Tibial nerve (tissue), 4 donors: ENCODE results near the gene B3GALT4. TPM values are rescaled to one million over a fixed set of nuclear protein-coding genes. Genes with fewer than 3 reads are reported as not detected.
"Not testable (repeated sequence)": the region's sequence is repeated elsewhere in the genome, so short reads cannot be mapped to it uniquely, and the experiment has no call there.

Experiments
- DNase-seq, 2 donors: peaks; one replicate each; pipeline ENCODE4 v3.0.0-alpha.2; 2019; ENCODE audit warnings: low spot score in 2 of 2
- H3K27ac ChIP-seq, 4 donors: fragments of 200-600 bp; sonication (generic) in 3 of 4; one replicate each; pipeline ENCODE4 v1.5.1; 2017 to 2019; ENCODE audit warnings: mild to moderate bottlenecking in 1 of 4
- H3K27me3 ChIP-seq, 2 donors: fragments of 200-600 bp; sonication (generic) in 1 of 2; one replicate each; pipeline versions ENCODE4 v1.5.1 to v1.6.0; 2017 to 2019
- H3K36me3 ChIP-seq, 3 donors: fragments of 200-600 bp; sonication (generic); one replicate each; pipeline ENCODE4 v1.5.1; 2018 to 2019
- H3K4me1 ChIP-seq, 4 donors: fragments of 200-600 bp; sonication (generic) in 3 of 4; one replicate each; pipeline ENCODE4 v1.5.1; 2017 to 2019
- H3K4me3 ChIP-seq, 4 donors: fragments of 200-600 bp; sonication (generic) in 3 of 4; one replicate each; pipeline ENCODE4 v1.5.1; 2017 to 2019; ENCODE audit warnings: mild to moderate bottlenecking in 1 of 4, moderate library complexity in 1 of 4
- H3K9me3 ChIP-seq, 4 donors: fragments of 200-600 bp; sonication (generic) in 3 of 4; one replicate each; pipeline ENCODE4 v1.5.1; 2017 to 2019
- EP300 ChIP-seq, 2 donors: sonication (generic); formaldehyde crosslinking; IDR thresholded peaks; one replicate each; pipeline ENCODE4 v1.6.1; 2017; ENCODE audit warnings: antibody characterized with exemption in 2 of 2, mild to moderate bottlenecking in 1 of 2
- POLR2A ChIP-seq, 2 donors: fragments of 450-650 bp; IDR thresholded peaks; one replicate each; pipeline ENCODE4 v1.6.1; 2017; ENCODE audit warnings: antibody characterized with exemption in 2 of 2, mild to moderate bottlenecking in 2 of 2, moderate library complexity in 2 of 2
- WGBS, 2 donors: methylation state at CpG; one replicate each; pipeline ENCODE4 v1.1.5; 2018; 5-methylcytosine and 5-hydroxymethylcytosine counted together
- total RNA-seq, 4 donors: library from RNA; depleted of rRNA; stranded (reverse); fragments of >200 nt; gene quantifications; one replicate each; pipeline ENCODE4 v1.1.0, GENCODE V29; 2016
- TF ChIP-seq, protein P1 (sequence below), 5 experiments: fragments of 200-600 bp in 3 of 5; fragments of 450-650 bp in 2 of 5; sonication (generic) in 3 of 5; IDR thresholded peaks; one replicate each; pipeline ENCODE4 v1.5.1; 2016 to 2019; ENCODE audit warnings: antibody characterized with exemption in 5 of 5, mild to moderate bottlenecking in 3 of 5, moderate library complexity in 2 of 5

Gene B3GALT4
- total RNA-seq, 4 donors from 2014 or later, result 7.5 to 30.4 (median 17.7) TPM

DNA sequence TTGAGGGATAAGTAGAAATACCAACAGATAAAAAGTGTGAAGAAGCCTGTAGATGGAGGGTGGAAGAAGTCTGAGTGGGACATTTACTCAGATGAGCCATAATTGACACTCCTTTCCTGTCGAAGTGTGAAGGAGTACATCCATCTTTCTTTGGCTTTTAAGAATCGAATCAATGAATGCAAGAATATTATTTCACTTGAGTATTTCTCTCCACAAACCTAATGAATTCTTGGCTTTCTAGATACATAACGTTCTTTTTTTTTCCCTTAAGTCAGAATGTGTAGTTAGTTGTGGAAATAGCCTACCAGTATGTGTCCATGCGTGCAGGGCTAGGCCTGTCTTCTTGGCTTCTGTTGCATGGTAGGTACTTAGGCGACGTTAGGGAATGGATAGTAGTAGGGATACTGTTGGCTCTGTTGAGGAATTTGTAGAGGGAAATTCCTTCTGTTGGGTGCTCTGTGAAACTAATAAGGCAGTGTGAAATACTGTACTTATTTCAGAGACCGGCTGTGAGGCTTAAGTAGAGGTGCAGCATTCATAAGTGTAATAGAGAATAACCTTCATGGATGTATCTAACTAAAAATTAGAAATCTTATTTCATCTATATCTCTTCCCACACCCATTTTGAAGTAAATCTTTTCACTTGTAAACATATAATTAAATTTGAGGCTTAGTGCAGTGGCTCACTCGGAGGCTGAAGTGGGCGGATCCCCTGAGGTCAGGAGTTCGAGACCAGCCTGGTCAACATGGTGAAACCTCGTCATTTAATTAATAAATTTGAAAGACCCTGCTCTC is 3.6 kb upstream of the B3GALT4 start:
- peaks cover 3 to 78% (median 56%) of the 10 kb centered on the region in 4 donors for H3K4me1 ChIP-seq
- H3K27ac ChIP-seq, result peak overlapping the region in 3 of 4 donors; percentile 86 to 96 (median 93)
- DNase-seq, result no peak
- no peaks in the 10 kb centered on the region for H3K27me3 ChIP-seq
- TF ChIP-seq, protein P1, sequence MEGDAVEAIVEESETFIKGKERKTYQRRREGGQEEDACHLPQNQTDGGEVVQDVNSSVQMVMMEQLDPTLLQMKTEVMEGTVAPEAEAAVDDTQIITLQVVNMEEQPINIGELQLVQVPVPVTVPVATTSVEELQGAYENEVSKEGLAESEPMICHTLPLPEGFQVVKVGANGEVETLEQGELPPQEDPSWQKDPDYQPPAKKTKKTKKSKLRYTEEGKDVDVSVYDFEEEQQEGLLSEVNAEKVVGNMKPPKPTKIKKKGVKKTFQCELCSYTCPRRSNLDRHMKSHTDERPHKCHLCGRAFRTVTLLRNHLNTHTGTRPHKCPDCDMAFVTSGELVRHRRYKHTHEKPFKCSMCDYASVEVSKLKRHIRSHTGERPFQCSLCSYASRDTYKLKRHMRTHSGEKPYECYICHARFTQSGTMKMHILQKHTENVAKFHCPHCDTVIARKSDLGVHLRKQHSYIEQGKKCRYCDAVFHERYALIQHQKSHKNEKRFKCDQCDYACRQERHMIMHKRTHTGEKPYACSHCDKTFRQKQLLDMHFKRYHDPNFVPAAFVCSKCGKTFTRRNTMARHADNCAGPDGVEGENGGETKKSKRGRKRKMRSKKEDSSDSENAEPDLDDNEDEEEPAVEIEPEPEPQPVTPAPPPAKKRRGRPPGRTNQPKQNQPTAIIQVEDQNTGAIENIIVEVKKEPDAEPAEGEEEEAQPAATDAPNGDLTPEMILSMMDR (IDR thresholded peaks at IDR 0.05), result no peak
- TF ChIP-seq EP300 (IDR thresholded peaks at IDR 0.05) (no peak), POLR2A (IDR thresholded peaks at IDR 0.05) (no peak)
- peak overlapping the region in 3 of 4 donors; percentile 80 to 94 (median 82) for H3K4me3 ChIP-seq
- WGBS, 2 donors, result 61% methylated on average over 11 of the region's 11 CpGs
- H3K9me3 ChIP-seq, result no peaks in the 10 kb centered on the region
- H3K36me3 ChIP-seq, result peaks cover 0 to 54% (median 16%) of the 10 kb centered on the region in 3 donors

DNA sequence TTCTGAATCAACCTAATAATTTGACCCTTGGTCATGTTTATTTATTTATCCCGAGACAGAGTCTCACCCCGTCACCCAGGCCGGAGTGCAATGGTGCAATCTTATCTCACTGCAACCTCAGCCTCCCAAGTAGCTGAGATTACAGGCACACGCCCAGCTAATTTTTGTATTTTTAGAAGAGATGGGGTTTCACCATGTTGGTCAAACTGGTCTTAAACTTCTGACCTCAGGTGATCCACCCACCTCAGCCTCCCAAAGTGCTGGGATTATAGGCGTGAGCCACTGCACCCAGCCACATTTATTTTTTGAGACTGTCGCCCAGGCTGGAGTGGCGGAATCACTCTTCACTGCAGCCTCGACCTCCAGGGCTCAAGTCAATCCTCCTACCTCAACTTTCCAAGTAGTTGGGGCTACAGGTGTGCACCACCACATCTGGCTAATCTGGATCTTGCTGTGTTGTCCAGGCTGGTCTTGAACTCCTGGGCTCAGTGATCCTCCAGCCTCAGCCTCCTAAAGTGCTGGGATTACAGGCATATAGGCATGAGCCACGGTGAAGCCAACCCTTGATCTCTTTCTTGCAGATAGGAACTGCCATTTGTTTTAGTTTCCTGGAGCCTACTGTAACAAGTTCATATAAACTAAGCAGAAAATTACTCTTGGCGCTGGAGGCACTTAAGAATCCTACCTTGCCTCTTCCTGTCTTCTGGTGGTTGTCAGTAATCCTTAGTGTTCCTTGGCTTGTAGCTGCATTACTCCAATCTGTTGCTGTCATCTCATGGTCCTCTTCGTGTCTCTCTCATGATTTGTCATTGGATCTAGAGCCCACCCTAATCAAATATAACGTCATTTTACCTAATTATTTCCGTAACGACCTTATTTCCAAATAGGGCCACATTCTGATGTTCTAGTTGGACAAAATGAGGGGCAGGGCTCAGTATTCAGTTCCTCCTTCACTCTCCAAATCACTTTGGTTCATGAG is 2.7 kb upstream of the B3GALT4 start:
- Histone ChIP-seq H3K4me1 (peaks cover 3 to 80% (median 57%) of the 10 kb centered on the region in 4 donors), H3K4me3 (no peak overlapping the region), H3K27me3 (no peaks in the 10 kb centered on the region), H3K9me3 (no peaks in the 10 kb centered on the region), H3K27ac (no peak overlapping the region), H3K36me3 (peaks cover 0 to 54% (median 16%) of the 10 kb centered on the region in 3 donors)
- no peak for DNase-seq
- TF ChIP-seq, protein P1 (IDR thresholded peaks at IDR 0.05), result no peak
- TF ChIP-seq POLR2A (IDR thresholded peaks at IDR 0.05), result no peak
- TF ChIP-seq EP300 (IDR thresholded peaks at IDR 0.05), result no peak
- WGBS, 2 donors, result 70 to 71% methylated on average over 14 of the region's 14 CpGs

DNA sequence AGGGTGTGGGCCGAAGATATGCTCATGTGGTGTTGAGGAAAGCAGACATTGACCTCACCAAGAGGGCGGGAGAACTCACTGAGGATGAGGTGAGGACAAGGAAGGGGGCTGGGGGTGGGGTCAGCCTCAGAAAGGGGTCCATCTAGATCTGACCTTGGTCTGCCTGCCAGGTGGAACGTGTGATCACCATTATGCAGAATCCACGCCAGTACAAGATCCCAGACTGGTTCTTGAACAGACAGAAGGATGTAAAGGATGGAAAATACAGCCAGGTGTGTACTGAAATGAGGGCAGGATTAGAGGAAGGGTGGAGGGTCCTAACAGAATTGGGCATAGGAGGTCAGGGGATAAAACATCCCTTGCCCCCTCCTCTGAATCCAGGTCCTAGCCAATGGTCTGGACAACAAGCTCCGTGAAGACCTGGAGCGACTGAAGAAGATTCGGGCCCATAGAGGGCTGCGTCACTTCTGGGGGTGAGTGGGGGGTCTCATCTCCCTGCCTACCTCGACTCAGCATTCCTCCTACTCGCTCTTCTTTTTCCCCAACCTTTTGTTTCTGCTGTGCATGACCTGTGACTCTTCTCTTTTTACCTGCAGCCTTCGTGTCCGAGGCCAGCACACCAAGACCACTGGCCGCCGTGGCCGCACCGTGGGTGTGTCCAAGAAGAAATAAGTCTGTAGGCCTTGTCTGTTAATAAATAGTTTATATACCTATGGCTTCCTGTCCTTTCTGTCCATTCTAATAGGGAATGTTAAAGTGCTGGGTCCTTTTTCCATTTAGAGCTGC is 935 bp upstream of the B3GALT4 start:
- not testable (repeated sequence) for DNase-seq, H3K27me3 ChIP-seq, H3K9me3 ChIP-seq
- H3K27ac ChIP-seq, result peak overlapping the region in 3 of 4 donors; percentile 85 to 95 (median 89)
- peak overlapping the region in 3 of 4 donors; percentile 65 to 95 (median 70) for H3K4me3 ChIP-seq
- WGBS, 2 donors, result 73 to 74% methylated on average over 16 of the region's 16 CpGs
- peaks cover 0 to 60% (median 25%) of the 10 kb centered on the region in 3 donors for H3K36me3 ChIP-seq
- H3K4me1 ChIP-seq, result peaks cover 3 to 69% (median 54%) of the 10 kb centered on the region in 4 donors

DNA sequence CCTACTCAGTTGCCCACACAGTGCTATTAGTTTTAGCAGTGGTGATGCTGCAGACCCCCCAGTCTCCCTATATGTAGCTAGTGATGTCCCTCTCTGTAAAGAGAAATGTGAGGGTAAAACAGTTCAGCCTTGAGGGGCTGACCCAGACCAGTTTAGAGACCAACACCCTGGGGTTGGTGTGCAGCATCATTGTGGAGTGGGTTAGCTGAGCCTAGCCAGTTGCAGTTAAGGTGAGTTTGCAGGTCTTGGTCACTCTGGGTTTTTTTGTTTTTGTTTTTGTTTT is 401 bp upstream of the B3GALT4 start:
- H3K4me3 ChIP-seq, result peak overlapping the region; percentile 39 to 95 (median 68)
- TF ChIP-seq EP300 (IDR thresholded peaks at IDR 0.05), result no peak
- TF ChIP-seq POLR2A (IDR thresholded peaks at IDR 0.05), result no peak
- H3K27ac ChIP-seq, result peak overlapping the region in 3 of 4 donors; percentile 85 to 95 (median 89)
- no peak for DNase-seq
- no peaks in the 10 kb centered on the region for H3K27me3 ChIP-seq
- H3K36me3 ChIP-seq, result peaks cover 0 to 66% (median 25%) of the 10 kb centered on the region in 3 donors
- H3K4me1 ChIP-seq, result peaks cover 3 to 67% (median 53%) of the 10 kb centered on the region in 4 donors
- H3K9me3 ChIP-seq, result no peaks in the 10 kb centered on the region

DNA sequence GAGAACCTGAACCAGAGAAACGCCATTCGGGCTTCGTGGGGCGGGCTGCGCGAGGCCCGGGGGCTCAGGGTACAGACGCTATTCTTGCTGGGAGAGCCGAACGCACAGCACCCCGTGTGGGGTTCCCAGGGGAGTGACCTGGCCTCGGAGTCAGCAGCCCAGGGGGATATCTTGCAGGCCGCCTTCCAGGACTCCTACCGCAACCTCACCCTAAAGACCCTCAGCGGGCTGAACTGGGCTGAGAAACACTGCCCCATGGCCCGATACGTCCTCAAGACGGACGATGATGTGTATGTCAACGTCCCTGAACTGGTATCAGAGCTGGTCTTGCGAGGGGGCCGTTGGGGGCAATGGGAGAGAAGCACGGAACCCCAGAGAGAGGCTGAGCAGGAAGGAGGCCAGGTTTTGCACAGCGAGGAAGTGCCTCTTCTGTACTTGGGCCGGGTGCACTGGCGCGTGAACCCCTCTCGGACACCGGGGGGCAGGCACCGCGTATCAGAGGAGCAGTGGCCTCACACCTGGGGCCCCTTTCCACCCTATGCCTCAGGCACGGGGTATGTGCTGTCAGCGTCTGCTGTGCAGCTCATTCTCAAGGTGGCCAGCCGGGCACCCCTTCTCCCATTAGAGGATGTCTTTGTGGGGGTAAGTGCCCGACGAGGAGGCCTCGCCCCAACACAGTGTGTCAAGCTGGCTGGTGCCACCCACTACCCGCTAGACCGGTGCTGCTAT is 904 bp downstream of the B3GALT4 start:
- TF ChIP-seq, protein P1 (IDR thresholded peaks at IDR 0.05), result no peak
- TF ChIP-seq POLR2A (IDR thresholded peaks at IDR 0.05) (no peak), EP300 (IDR thresholded peaks at IDR 0.05) (no peak)
- Histone ChIP-seq H3K4me1 (peaks cover 3 to 60% (median 48%) of the 10 kb centered on the region in 4 donors), H3K27ac (peak overlapping the region; percentile 54 to 95 (median 87)), H3K9me3 (no peaks in the 10 kb centered on the region), H3K36me3 (peaks cover 0 to 79% (median 25%) of the 10 kb centered on the region in 3 donors), H3K4me3 (peak overlapping the region; percentile 39 to 95 (median 68)), H3K27me3 (no peaks in the 10 kb centered on the region)
- no peak for DNase-seq
- WGBS, 2 donors, result 37 to 38% methylated on average over 33 to 37 of the region's 39 CpGs
